SK-N-SH (cell line): ENCODE data around the gene ARHGEF4. TPM values are rescaled to one million over a fixed set of nuclear protein-coding genes. Genes with fewer than 3 reads are reported as not detected.

ENCODE experiments used
- CTCF ChIA-PET: fragments of 300-600, 350-600 bp; formaldehyde crosslinking; extraction: SDS; loops from one replicate; lab custom pipeline; 2021; lab: Yijun Ruan, JAX
- POLR2A ChIA-PET: fragments of 350-600 bp; sonication (Branson Sonifier 250); formaldehyde crosslinking; extraction: SDS; loops from one replicate; lab custom pipeline; 2020; ENCODE audit warnings: antibody characterized with exemption, inconsistent platforms; lab: Yijun Ruan, JAX
- DNase-seq: peaks from one replicate; pipeline ENCODE4 v3.0.0; 2012
- H2AFZ ChIP-seq: fragments of 200-600 bp; sonication (generic); 2 replicates; pipeline ENCODE4 v1.8.1; 2016; ENCODE audit warnings: antibody characterized with exemption, mild to moderate bottlenecking, low read depth
- H3F3A ChIP-seq: fragments of 200-600 bp; sonication (generic); replicated peaks from 2 replicates; pipeline ENCODE3; 2016; ENCODE audit warnings: antibody characterized with exemption, mild to moderate bottlenecking; ENCODE audit not compliant: insufficient read depth
- H3K27ac ChIP-seq, 2 experiments: fragments of 200-500 bp in 1 of 2; fragments of 200-600 bp in 1 of 2; sonication (Bioruptor generic) in 1 of 2; sonication (generic), shearing (Covaris generic) in 1 of 2; 2 replicates each; pipeline versions ENCODE4 v1.5.1 to v1.6.1; 2014 to 2016; ENCODE audit warnings: low read depth in 2 of 2, inconsistent platforms in 1 of 2, low read length in 1 of 2, mild to moderate bottlenecking in 1 of 2, mixed read lengths in 1 of 2
- H3K27me3 ChIP-seq: fragments of 200-600 bp; sonication (generic), shearing (Covaris generic); 2 replicates; pipeline ENCODE4 v1.6.1; 2016; ENCODE audit warnings: mixed run types; ENCODE audit not compliant: insufficient read depth
- H3K36me3 ChIP-seq, 2 experiments: fragments of 200-500 bp in 1 of 2; fragments of 200-600 bp in 1 of 2; sonication (Bioruptor generic) in 1 of 2; sonication (generic) in 1 of 2; replicated peaks in 1 of 2; 2 replicates each; pipeline versions ENCODE3 to v1.5.1; 2014 to 2016; ENCODE audit warnings: low read length in 1 of 2, mild to moderate bottlenecking in 1 of 2; ENCODE audit not compliant: insufficient read depth in 2 of 2, control insufficient read depth in 1 of 2
- H3K4me1 ChIP-seq, 2 experiments: fragments of 200-500 bp in 1 of 2; fragments of 200-600 bp in 1 of 2; sonication (Bioruptor generic) in 1 of 2; sonication (generic), shearing (Covaris generic) in 1 of 2; 2 replicates each; pipeline versions ENCODE4 v1.5.1 to v1.6.1; 2014 to 2016; ENCODE audit warnings: low read depth in 1 of 2, low read length in 1 of 2, mixed run types in 1 of 2; ENCODE audit not compliant: insufficient read depth in 2 of 2, control insufficient read depth in 1 of 2
- H3K4me2 ChIP-seq: fragments of 200-600 bp; sonication (generic), shearing (Covaris generic); 2 replicates; pipeline ENCODE4 v1.6.1; 2017; ENCODE audit warnings: mixed run types
- H3K4me3 ChIP-seq, 2 experiments: fragments of 200-500 bp in 1 of 2; fragments of 200-600 bp in 1 of 2; sonication (Bioruptor generic) in 1 of 2; sonication (generic), shearing (Covaris generic) in 1 of 2; 2 replicates each; pipeline versions ENCODE4 v1.5.1 to v1.8.1; 2014 to 2016; ENCODE audit warnings: low read depth in 2 of 2, inconsistent platforms in 1 of 2, low read length in 1 of 2, mild to moderate bottlenecking in 1 of 2, mixed read lengths in 1 of 2, moderate library complexity in 1 of 2
- H3K79me2 ChIP-seq: fragments of 200-600 bp; sonication (generic); 2 replicates; pipeline ENCODE4 v1.8.1; 2017; ENCODE audit warnings: mild to moderate bottlenecking; ENCODE audit not compliant: insufficient read depth
- H3K9ac ChIP-seq: fragments of 200-600 bp; sonication (generic); 2 replicates; pipeline ENCODE4 v1.6.1; 2017; ENCODE audit warnings: mixed run types
- H3K9me2 ChIP-seq: fragments of 200-600 bp; sonication (generic); 2 replicates; pipeline ENCODE4 v1.6.1; 2017; ENCODE audit warnings: mixed run types
- H3K9me3 ChIP-seq: fragments of 200-600 bp; sonication (generic); 2 replicates; pipeline ENCODE4 v1.6.1; 2017; ENCODE audit warnings: mixed run types, mild to moderate bottlenecking, moderate library complexity
- H4K20me1 ChIP-seq: fragments of 200-600 bp; sonication (generic); 2 replicates; pipeline ENCODE4 v1.6.1; 2017; ENCODE audit warnings: mild to moderate bottlenecking, mixed run types; ENCODE audit not compliant: insufficient read depth
- CHD2 ChIP-seq: fragments of 150-350 bp; IDR thresholded peaks from 2 replicates; pipeline ENCODE4 v1.6.1; 2018; ENCODE audit warnings: low read length; ENCODE audit not compliant: partially characterized antibody
- CTCF ChIP-seq: fragments of 200-600 bp; sonication (generic); IDR thresholded peaks from 2 replicates; pipeline ENCODE4 v1.6.1; 2017; ENCODE audit warnings: antibody characterized with exemption, mild to moderate bottlenecking, moderate library complexity
- ELF1 ChIP-seq: IDR thresholded peaks from 2 replicates; pipeline ENCODE4 v1.4.0; 2012
- EP300 ChIP-seq, 2 experiments: IDR thresholded peaks; 2 replicates each; pipeline versions ENCODE4 v1.4.0 to v1.6.1; 2012; ENCODE audit warnings: borderline replicate concordance in 1 of 2, low read depth in 1 of 2, low read length in 1 of 2
- FOSL2 ChIP-seq: IDR thresholded peaks from 2 replicates; pipeline ENCODE4 v1.4.0; 2012; ENCODE audit warnings: low read depth, mild to moderate bottlenecking, moderate library complexity, borderline replicate concordance
- FOXJ3 ChIP-seq: sonication (generic); formaldehyde crosslinking; IDR thresholded peaks from 2 replicates; pipeline ENCODE4 v1.5.1; 2020; ENCODE audit warnings: mild to moderate bottlenecking, missing genetic modification reagents
- FOXM1 ChIP-seq: IDR thresholded peaks from 2 replicates; pipeline ENCODE4 v1.4.0; 2012; ENCODE audit warnings: low read depth, mild to moderate bottlenecking
- GABPA ChIP-seq: IDR thresholded peaks from 2 replicates; pipeline ENCODE4 v1.4.0; 2012; ENCODE audit warnings: low read depth, mild to moderate bottlenecking
- MEF2A ChIP-seq: IDR thresholded peaks from 2 replicates; pipeline ENCODE4 v1.4.0; 2012; ENCODE audit warnings: low read depth, borderline replicate concordance
- MXI1 ChIP-seq: IDR thresholded peaks from 2 replicates; pipeline ENCODE4 v1.6.1; 2012; ENCODE audit warnings: mild to moderate bottlenecking, low read depth, low read length, improper control_type of control experiment
- NFIC ChIP-seq: IDR thresholded peaks from 2 replicates; pipeline ENCODE4 v1.4.0; 2012; ENCODE audit warnings: borderline replicate concordance
- POLR2AphosphoS5 ChIP-seq: IDR thresholded peaks from 2 replicates; pipeline ENCODE4 v1.6.1; 2012; ENCODE audit warnings: low read depth, low read length
- RFX5 ChIP-seq: IDR thresholded peaks from 2 replicates; pipeline ENCODE4 v1.6.1; 2012; ENCODE audit warnings: mild to moderate bottlenecking, improper control_type of control experiment, low read length
- RXRA ChIP-seq: IDR thresholded peaks from 2 replicates; pipeline ENCODE4 v1.4.0; 2012; ENCODE audit warnings: low read depth, mild to moderate bottlenecking, borderline replicate concordance
- SIN3A ChIP-seq: IDR thresholded peaks from 2 replicates; pipeline ENCODE4 v1.6.1; 2012; ENCODE audit warnings: low read depth, mild to moderate bottlenecking, low read length, moderate library complexity, borderline replicate concordance
- SMC3 ChIP-seq: IDR thresholded peaks from 2 replicates; pipeline ENCODE4 v1.6.1; 2012; ENCODE audit warnings: low read depth, low read length, improper control_type of control experiment
- TAF1 ChIP-seq: IDR thresholded peaks from 2 replicates; pipeline ENCODE4 v1.6.1; 2012; ENCODE audit warnings: low read depth, mild to moderate bottlenecking, low read length, moderate library complexity, borderline replicate concordance
- TCF12 ChIP-seq: IDR thresholded peaks from 2 replicates; pipeline ENCODE4 v1.4.0; 2012
- TEAD4 ChIP-seq: IDR thresholded peaks from 2 replicates; pipeline ENCODE4 v1.4.0; 2012; ENCODE audit warnings: mild to moderate bottlenecking, borderline replicate concordance; ENCODE audit not compliant: insufficient read depth
- YY1 ChIP-seq: IDR thresholded peaks from 2 replicates; pipeline ENCODE4 v1.4.0; 2012; ENCODE audit warnings: low read depth, mild to moderate bottlenecking
- WGBS: methylation state at CpG from one replicate; pipeline ENCODE4 v1.1.6; 2017; ENCODE audit warnings: low lambda C conversion rate; 5-methylcytosine and 5-hydroxymethylcytosine counted together
- polyA plus RNA-seq, 3 experiments: library from polyadenylated mRNA; depleted of rRNA; stranded (reverse); fragments of >200 nt; gene quantifications; 2 replicates each; pipeline ENCODE4 v1.2.3, GENCODE V29; 2012
- TF ChIP-seq, protein P1 (sequence below): IDR thresholded peaks from 2 replicates; pipeline ENCODE4 v1.6.1; 2012; ENCODE audit warnings: mild to moderate bottlenecking, low read depth, low read length, moderate library complexity
- TF ChIP-seq, protein P2 (sequence below): fragments of 150-350 bp; IDR thresholded peaks from 2 replicates; pipeline ENCODE4 v1.6.1; 2016; ENCODE audit warnings: mild to moderate bottlenecking, low read depth, low read length

ARHGEF4 gene
- polyA plus RNA-seq, 1 of the 3 experiments (the other 2 are of a cell fraction): 2.3 TPM

- Histone ChIP-seq H3K4me1 (peaks cover 0 to 20% of the 10 kb centered on the region in 2 experiments; a peak in 2 of 4 replicates), H3K9me3 (no peaks in the 10 kb centered on the region), H3K79me2 (no peaks in the 10 kb centered on the region), H3K9me2 (no peaks in the 10 kb centered on the region), H2AFZ (no peak overlapping the region), H3F3A (no peaks in the 10 kb centered on the region), H3K9ac (no peak overlapping the region), H3K4me3 (no peak overlapping the region), H3K4me2 (no peak overlapping the region), H3K27me3 (no peaks in the 10 kb centered on the region), H4K20me1 (no peaks in the 10 kb centered on the region), H3K36me3 (no peaks in the 10 kb centered on the region), H3K27ac (no peak overlapping the region)
- ChIA-PET POLR2A (no interaction called here), CTCF (no interaction called here)
- DNase-seq: no peak
- no peak for TF ChIP-seq CHD2
- TF ChIP-seq EP300 (IDR thresholded peaks at IDR 0.05; ENCODE audit: borderline replicate concordance in 1 of 2, low read depth in 1 of 2, low read length in 1 of 2): no peak
- no peak for TF ChIP-seq SMC3
- TF ChIP-seq TEAD4: no peak
- no peak for TF ChIP-seq NFIC
- TF ChIP-seq FOXM1: no peak
- no peak for TF ChIP-seq FOXJ3 (CRISPR knock-in tag)
- no peak for TF ChIP-seq RFX5
- no peak for TF ChIP-seq POLR2AphosphoS5
- no peak for TF ChIP-seq GABPA
- TF ChIP-seq YY1: no peak
- TF ChIP-seq SIN3A: no peak
- TF ChIP-seq TAF1: no peak
- TF ChIP-seq ELF1: no peak
- no peak for TF ChIP-seq MEF2A
- TF ChIP-seq RXRA: no peak
- TF ChIP-seq FOSL2: no peak
- 26% methylated on average over 5 of the region's 5 CpGs for WGBS
Measured at GRCh38 chr2:131026919-131027318, 190.2 kb downstream of the ARHGEF4 start.

DNA sequence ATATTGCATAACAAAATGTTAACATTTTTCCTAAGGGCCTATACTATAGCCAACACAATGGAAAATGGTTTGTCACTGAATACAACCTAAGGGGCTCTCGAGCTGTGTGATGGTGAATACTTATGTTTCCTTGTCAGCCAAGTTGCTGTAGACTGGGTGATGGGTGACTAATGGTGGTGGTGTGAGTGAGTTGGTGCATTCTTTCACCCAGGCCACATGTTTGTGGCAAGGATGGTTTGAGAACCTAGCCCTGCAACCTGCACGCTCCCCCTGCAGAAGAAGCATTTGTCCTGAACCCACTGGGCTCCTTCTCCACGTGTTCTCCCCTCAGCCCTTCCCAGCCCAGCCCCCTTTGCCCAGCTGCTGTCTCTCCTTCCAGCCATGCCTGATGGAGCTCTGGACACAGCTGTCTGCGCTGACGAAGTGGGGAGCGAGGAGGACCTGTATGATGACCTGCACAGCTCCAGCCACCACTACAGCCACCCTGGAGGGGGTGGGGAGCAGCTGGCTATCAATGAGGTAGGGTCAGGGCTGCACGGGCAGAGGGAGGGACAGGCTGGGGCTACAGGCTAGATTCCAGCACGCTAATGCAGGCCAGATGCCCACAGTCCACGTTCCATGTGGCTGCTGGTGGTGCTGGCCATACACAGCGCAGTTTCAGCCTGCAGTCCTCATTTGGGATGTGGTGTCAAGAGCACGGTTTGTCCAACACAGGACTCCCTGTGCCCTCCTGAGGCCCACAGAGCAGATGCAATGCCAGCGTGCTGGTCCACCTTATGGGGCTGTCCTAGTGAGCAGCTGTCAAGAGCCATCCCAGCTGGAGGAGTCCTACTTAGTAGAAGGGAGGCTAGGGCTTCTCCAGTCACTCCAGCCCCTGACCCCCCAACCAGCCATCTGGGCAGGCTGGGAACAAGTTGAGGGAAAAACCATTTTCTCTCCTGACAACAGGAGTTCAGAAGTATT lies 191.1 kb downstream of the ARHGEF4 start:
- no peak for TF ChIP-seq ELF1
- TF ChIP-seq, protein P1, sequence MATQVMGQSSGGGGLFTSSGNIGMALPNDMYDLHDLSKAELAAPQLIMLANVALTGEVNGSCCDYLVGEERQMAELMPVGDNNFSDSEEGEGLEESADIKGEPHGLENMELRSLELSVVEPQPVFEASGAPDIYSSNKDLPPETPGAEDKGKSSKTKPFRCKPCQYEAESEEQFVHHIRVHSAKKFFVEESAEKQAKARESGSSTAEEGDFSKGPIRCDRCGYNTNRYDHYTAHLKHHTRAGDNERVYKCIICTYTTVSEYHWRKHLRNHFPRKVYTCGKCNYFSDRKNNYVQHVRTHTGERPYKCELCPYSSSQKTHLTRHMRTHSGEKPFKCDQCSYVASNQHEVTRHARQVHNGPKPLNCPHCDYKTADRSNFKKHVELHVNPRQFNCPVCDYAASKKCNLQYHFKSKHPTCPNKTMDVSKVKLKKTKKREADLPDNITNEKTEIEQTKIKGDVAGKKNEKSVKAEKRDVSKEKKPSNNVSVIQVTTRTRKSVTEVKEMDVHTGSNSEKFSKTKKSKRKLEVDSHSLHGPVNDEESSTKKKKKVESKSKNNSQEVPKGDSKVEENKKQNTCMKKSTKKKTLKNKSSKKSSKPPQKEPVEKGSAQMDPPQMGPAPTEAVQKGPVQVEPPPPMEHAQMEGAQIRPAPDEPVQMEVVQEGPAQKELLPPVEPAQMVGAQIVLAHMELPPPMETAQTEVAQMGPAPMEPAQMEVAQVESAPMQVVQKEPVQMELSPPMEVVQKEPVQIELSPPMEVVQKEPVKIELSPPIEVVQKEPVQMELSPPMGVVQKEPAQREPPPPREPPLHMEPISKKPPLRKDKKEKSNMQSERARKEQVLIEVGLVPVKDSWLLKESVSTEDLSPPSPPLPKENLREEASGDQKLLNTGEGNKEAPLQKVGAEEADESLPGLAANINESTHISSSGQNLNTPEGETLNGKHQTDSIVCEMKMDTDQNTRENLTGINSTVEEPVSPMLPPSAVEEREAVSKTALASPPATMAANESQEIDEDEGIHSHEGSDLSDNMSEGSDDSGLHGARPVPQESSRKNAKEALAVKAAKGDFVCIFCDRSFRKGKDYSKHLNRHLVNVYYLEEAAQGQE: no peak
- no peak for TF ChIP-seq TCF12
- TF ChIP-seq CTCF: no peak
- no peak for TF ChIP-seq MXI1
- TF ChIP-seq, protein P2, sequence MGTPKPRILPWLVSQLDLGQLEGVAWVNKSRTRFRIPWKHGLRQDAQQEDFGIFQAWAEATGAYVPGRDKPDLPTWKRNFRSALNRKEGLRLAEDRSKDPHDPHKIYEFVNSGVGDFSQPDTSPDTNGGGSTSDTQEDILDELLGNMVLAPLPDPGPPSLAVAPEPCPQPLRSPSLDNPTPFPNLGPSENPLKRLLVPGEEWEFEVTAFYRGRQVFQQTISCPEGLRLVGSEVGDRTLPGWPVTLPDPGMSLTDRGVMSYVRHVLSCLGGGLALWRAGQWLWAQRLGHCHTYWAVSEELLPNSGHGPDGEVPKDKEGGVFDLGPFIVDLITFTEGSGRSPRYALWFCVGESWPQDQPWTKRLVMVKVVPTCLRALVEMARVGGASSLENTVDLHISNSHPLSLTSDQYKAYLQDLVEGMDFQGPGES: no peak
- Histone ChIP-seq H4K20me1 (no peaks in the 10 kb centered on the region), H3F3A (no peaks in the 10 kb centered on the region), H3K9me2 (no peaks in the 10 kb centered on the region), H2AFZ (no peak overlapping the region), H3K27ac (no peak overlapping the region), H3K4me2 (no peak overlapping the region), H3K4me3 (no peak overlapping the region), H3K79me2 (no peaks in the 10 kb centered on the region), H3K4me1 (peaks cover 0 to 23% of the 10 kb centered on the region in 2 experiments; a peak in 2 of 4 replicates), H3K27me3 (no peaks in the 10 kb centered on the region), H3K9me3 (no peaks in the 10 kb centered on the region), H3K36me3 (no peaks in the 10 kb centered on the region), H3K9ac (no peak overlapping the region)
- DNase-seq: no peak
- ChIA-PET CTCF (no interaction called here), POLR2A (no interaction called here)
- 32% methylated on average over 11 of the region's 12 CpGs for WGBS
